GM21825 (cell line): ENCODE data around the gene PYGO1.
"Not testable (repeated sequence)": the region's sequence is repeated elsewhere in the genome, so short reads cannot be mapped to it uniquely, and the experiment has no call there.

Experiments
- ATAC-seq: cut with Tn5 transposase; IDR thresholded peaks from one replicate; pipeline ENCODE4 v1.9.1; 2021; ENCODE audit warnings: mild to moderate bottlenecking, moderate library complexity; ENCODE audit not compliant: unreplicated experiment

PYGO1 gene, protein sequence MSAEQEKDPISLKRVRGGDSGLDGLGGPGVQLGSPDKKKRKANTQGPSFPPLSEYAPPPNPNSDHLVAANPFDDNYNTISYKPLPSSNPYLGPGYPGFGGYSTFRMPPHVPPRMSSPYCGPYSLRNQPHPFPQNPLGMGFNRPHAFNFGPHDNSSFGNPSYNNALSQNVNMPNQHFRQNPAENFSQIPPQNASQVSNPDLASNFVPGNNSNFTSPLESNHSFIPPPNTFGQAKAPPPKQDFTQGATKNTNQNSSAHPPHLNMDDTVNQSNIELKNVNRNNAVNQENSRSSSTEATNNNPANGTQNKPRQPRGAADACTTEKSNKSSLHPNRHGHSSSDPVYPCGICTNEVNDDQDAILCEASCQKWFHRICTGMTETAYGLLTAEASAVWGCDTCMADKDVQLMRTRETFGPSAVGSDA

DNA sequence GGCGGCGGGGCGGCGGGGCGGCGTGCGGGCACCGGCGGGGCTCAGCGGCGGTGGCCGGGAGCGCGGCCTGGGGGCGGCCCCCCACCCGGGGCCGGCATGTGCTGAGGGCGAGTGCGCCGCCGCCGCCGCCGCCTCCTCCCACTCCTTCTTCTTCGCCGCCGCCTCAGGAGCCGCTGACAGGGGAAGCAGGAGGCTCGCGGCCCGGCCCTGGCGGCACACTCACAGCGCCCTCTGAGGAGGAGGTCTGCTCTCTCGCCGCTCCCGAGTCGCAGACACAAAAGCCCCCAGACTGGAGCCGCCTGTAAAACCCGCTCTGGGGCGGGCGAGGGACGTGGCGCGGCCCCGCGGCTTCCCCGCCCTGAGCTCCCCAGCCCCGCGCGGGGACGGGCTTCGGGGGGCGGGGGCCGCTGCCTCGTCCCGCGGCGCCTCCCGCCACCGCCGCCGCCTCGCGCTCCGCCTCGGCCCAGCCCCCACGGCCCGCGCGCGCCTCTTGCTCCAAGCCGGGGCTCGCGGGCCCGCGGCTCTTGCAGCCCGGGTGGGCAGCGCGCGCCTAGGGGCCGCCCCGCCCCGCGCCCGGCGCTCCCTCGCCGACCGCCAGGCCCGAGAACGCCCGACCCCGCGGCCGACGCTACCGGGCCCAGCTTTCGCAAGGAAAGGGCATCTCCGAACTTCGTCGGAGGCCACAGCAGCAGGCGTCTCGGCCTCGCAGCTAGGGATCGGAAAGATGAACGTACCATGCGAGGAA lies at the start of gene PYGO1:
PYGO1 (minus strand) TSS at position 276 of the 745 bp plus-strand sequence. CDS start 462 bp downstream, outside the sequence.
- no peak for ATAC-seq

DNA sequence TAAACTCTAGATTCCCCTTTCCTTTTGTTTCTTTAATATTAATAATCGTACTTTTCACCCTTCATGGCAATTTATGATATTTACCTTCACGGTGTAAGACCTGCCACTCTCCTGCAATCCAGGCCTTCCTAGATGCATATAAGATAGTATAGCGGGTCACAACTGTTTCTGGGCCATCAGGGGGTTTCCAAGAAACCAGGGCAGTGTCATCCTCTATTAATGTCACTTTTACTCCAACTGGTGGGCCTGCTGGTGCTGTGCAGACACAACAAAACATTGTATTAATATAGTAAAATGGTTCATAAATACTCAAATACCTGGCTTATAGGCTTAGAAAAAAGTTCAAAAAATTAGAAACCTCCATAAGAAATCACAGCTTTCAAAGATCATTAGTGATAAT lies 48.9 kb upstream of the PYGO1 start:
- no peak for ATAC-seq

GRCh38 chr15:55633731-55634130 lies 45.6 kb upstream of the PYGO1 start:
- ATAC-seq: no peak

GRCh38 chr15:55632434-55632833 lies 44.3 kb upstream of the PYGO1 start:
- ATAC-seq: no peak

- ATAC-seq: no peak
These were observed 42.7 kb upstream of the PYGO1 start for GRCh38 chr15:55630858-55631257.

GRCh38 chr15:55628369-55628730 lies 40.2 kb upstream of the PYGO1 start:
- ATAC-seq: no peak

GRCh38 chr15:55627730-55628368 lies 39.7 kb upstream of the PYGO1 start:
- no peak for ATAC-seq

- no peak for ATAC-seq
These were observed 31.6 kb upstream of the PYGO1 start for GRCh38 chr15:55619783-55620182.

GRCh38 chr15:55618387-55618786 lies 30.2 kb upstream of the PYGO1 start:
- ATAC-seq: no peak

- ATAC-seq: no peak
These were observed 27.3 kb upstream of the PYGO1 start for GRCh38 chr15:55615445-55615844.

DNA sequence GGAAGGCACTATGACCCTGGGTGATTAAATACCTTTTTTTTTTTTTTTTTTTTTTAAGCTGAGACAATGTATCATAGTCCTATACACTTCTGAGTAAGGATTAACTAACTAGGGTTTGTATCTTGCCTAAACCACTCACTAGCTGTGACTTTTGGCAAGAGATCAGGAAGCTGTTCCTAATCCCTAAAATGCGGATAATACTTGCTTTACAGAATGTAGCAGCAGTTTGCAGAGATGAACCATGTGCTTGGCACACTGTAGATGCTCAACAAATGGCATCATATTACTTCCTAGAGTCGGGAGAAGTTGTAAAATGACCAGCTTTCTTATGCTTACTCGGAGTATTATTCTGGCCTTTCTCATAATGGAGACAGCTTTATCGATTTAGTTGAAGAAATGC lies 25.6 kb upstream of the PYGO1 start:
- ATAC-seq: no peak

GRCh38 chr15:55606214-55606613 lies 18.1 kb upstream of the PYGO1 start:
- no peak for ATAC-seq

DNA sequence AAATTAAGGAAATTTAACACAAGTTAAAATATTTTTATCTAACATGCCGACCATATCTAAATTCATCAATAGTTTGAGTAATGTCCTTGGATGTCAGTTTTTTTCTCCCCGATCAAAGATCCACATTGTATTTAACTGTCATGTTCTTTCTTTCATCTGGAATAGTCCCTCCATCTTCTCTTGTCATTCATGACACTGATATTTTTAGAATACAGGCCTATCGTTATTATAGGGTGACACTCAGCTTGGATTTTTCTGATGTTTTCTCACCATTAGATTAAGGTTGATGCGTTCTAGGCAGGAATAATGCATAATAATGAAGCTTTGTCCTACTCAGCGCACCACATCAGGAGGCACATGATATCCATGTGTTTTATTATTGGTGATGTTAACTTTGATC lies 13.2 kb upstream of the PYGO1 start:
- ATAC-seq: no peak

GRCh38 chr15:55599439-55599838 lies 11.3 kb upstream of the PYGO1 start:
- ATAC-seq: no peak

GRCh38 chr15:55593019-55593418 lies 4.9 kb upstream of the PYGO1 start:
- not testable (repeated sequence) for ATAC-seq

DNA sequence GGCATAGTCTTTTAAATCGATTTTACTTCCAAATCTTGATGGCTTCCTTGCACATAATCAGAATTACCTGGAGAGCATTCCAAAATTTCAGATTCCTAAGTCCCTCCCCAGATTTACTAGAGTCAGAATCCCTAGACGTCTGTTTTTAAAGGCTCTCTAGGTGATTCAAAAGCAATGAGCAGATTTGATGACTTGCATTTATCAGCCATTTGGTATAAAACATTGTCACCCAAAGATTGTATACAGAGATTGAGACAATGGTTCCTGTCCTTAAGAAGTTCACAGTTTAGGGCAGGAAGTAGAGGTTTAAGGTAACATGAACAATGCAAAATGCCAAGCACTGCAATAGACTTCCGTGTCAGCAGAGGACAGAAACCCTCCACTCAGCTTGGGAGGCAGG lies 2.6 kb upstream of the PYGO1 start:
- no peak for ATAC-seq

DNA sequence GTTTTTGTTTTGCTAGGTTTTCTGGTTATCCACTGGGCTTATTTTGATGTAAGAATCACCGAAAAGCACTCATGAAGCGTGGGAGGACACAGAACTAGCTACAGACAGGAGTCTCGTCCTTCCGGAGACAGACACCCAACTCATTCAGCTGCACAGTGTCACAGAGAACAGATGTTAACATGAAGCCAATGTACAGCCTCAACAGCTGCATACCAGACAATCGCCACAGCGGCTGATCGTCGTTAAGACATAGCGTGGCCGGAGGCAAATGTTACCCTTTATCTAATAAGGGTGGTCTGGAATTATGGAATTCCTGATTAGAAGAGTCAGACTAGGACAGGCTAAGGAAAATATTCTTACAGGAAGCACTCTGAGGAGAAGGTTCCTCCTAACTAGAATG lies 1.1 kb upstream of the PYGO1 start:
- ATAC-seq: no peak

DNA sequence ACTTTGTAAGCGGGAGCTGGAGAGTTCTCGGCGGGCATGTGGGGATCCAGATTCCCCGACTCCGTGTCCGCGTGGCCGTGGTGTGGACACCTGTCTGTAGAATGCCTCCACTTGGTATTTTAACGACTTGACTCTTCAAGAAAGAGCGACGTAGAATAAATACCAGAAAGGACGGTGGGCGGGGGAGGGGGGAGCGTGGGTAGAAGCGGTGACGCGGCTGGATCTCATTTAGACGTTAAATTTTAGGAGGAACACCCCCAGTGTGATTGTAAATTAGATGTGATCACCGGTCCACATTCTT lies 620 bp upstream of the PYGO1 start:
- ATAC-seq: no peak

DNA sequence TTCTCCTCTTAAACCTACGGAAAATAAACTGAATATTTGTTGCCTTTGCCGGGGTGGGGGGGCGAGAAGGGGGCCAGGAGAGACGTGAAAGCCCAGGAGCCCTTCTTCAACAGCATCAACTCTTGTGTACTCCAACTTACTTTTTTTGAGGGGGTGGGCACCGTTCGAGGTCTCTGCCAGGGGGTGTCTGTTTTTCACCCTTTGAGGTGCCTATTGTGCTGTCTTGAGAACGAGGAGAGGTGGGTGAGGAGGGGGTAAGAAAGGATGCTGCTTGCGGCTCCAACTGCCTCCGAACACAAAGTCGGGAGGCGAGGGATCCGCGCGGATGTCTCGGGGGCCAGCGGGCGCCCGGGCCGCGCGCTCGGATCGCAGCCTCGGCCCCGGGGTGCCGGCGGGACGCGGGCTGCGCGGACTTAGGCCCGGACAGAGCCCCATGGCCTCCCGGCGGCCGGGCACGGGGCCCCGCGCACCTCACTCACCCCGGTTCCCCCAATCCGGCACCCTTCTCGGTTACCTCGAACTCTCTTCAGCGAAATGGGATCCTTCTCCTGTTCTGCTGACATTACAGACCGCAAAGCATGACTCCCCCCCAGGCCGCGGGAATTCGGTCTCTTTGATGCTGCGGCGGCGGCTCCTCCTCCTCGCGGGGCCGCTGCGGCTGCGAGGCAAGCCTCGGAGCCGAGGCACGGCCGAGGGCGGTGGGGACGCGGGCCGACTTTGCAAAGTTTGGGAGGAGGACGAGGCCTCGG lies 650 bp downstream of the PYGO1 start:
- no peak for ATAC-seq

- no peak for ATAC-seq
These were observed 1.3 kb downstream of the PYGO1 start for GRCh38 chr15:55586808-55587207.

GRCh38 chr15:55576943-55577342 lies 11.2 kb downstream of the PYGO1 start:
- no peak for ATAC-seq
